ENCODE results near the gene ZNF813. TPM values are rescaled to one million over a fixed set of nuclear protein-coding genes. Genes with fewer than 3 reads are reported as not detected.
"Not testable (repeated sequence)": the region's sequence is repeated elsewhere in the genome, so short reads cannot be mapped to it uniquely, and the experiment has no call there.

ZNF813 gene
- total RNA-seq, 1 experiment from 2014 or later = not detected

DNA sequence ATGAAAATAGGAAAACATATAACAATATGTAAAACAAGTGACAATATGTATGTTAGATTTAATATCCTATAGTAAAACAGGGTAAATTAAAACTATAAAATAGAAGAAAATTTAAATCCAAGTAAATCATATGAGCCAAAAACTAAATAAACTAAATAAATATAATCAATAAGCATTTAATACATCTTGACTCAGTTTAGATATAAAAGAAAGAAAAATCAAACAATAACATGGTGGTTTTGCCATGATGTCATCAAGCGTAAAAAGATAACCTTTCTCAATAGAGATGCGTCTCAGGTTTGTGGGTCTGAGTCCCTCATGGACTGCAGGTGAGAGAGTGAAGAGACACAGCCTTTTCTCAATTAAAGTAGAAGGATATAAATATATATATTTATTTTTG lies 43.8 kb downstream of the ZNF813 start (continued):
- TF ChIP-seq, protein P1, sequence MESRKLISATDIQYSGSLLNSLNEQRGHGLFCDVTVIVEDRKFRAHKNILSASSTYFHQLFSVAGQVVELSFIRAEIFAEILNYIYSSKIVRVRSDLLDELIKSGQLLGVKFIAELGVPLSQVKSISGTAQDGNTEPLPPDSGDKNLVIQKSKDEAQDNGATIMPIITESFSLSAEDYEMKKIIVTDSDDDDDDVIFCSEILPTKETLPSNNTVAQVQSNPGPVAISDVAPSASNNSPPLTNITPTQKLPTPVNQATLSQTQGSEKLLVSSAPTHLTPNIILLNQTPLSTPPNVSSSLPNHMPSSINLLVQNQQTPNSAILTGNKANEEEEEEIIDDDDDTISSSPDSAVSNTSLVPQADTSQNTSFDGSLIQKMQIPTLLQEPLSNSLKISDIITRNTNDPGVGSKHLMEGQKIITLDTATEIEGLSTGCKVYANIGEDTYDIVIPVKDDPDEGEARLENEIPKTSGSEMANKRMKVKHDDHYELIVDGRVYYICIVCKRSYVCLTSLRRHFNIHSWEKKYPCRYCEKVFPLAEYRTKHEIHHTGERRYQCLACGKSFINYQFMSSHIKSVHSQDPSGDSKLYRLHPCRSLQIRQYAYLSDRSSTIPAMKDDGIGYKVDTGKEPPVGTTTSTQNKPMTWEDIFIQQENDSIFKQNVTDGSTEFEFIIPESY (IDR thresholded peaks at IDR 0.05; ENCODE audit: extremely low read depth, insufficient replicate concordance, low read length) = no peak
- TF ChIP-seq FOSL1 (IDR thresholded peaks at IDR 0.05; ENCODE audit: low read depth) (no peak), EZH2phosphoT487 (IDR thresholded peaks at IDR 0.05; ENCODE audit: borderline replicate concordance) (no peak)

DNA sequence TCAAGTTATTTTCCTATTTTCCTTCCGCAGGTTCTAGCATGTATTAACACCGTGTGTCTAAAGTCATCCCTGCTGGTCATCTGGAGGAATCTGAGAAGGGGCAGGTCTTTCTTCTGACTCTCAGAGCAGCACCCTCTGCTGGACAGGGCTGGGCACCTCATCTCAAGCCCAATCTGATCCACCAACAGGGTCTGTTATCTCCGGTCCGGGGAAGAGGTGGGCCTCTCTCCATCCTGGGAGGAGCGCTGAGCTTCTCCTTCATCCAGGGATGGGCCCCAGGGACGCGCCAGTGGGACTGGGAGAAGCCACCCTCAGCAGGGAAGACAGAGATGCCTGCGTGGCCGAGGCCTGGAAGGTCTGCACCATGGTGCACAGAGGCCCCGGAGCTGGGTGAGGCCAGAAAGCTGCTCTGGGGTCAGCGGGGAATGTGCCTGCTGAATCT lies 44.4 kb downstream of the ZNF813 start:
- no peaks in the 10 kb centered on the region for H4K20me1 ChIP-seq (ENCODE audit: insufficient read depth)
- no peaks in the 10 kb centered on the region for H3K27me3 ChIP-seq (ENCODE audit: insufficient read depth, low read length)
- ChIA-PET CTCF (no interaction called here), POLR2A (no interaction called here), RAD21 (ENCODE audit: low non-redundant PET in 1 of 2, low total read pairs in 2 of 2, uncharacterized antibody in 2 of 2, unreplicated experiment in 2 of 2) (no interaction called here)
- H3K79me2 ChIP-seq (ENCODE audit: insufficient read depth, low read length) = no peaks in the 10 kb centered on the region
- no peak overlapping the region for H3K4me2 ChIP-seq (ENCODE audit: low read length)
- no peaks in the 10 kb centered on the region for H3K9me2 ChIP-seq (ENCODE audit: insufficient read depth)
- no peak overlapping the region for H3K27ac ChIP-seq (ENCODE audit: low read depth, low read length)
- H2AFZ ChIP-seq (ENCODE audit: low read depth, low read length, poor library complexity, severe bottlenecking) = no peak overlapping the region
- no peaks in the 10 kb centered on the region for H3K36me3 ChIP-seq (ENCODE audit: control insufficient read depth in 1 of 2, insufficient read depth in 2 of 2, low read length in 2 of 2)
- TF ChIP-seq EZH2 (IDR thresholded peaks at IDR 0.05) (no peak), YY1 (IDR thresholded peaks at IDR 0.05; ENCODE audit: extremely low read depth, insufficient replicate concordance, low read depth, low read length) (no peak), RAD21 (IDR thresholded peaks at IDR 0.05; ENCODE audit: low read depth) (0 out of 2 replicates have a peak, but pooled peaks have one; percentile 9), FOSL1 (IDR thresholded peaks at IDR 0.05; ENCODE audit: low read depth) (no peak), ZNF274 (IDR thresholded peaks at IDR 0.05; ENCODE audit: low read depth, low read length) (no peak), ZFX (IDR thresholded peaks at IDR 0.05) (no peak), SP1 (IDR thresholded peaks at IDR 0.05; ENCODE audit: low read depth) (no peak)
- TF ChIP-seq, protein P1 (IDR thresholded peaks at IDR 0.05; ENCODE audit: extremely low read depth, insufficient replicate concordance, low read length) = no peak
- TF ChIP-seq, protein P2, sequence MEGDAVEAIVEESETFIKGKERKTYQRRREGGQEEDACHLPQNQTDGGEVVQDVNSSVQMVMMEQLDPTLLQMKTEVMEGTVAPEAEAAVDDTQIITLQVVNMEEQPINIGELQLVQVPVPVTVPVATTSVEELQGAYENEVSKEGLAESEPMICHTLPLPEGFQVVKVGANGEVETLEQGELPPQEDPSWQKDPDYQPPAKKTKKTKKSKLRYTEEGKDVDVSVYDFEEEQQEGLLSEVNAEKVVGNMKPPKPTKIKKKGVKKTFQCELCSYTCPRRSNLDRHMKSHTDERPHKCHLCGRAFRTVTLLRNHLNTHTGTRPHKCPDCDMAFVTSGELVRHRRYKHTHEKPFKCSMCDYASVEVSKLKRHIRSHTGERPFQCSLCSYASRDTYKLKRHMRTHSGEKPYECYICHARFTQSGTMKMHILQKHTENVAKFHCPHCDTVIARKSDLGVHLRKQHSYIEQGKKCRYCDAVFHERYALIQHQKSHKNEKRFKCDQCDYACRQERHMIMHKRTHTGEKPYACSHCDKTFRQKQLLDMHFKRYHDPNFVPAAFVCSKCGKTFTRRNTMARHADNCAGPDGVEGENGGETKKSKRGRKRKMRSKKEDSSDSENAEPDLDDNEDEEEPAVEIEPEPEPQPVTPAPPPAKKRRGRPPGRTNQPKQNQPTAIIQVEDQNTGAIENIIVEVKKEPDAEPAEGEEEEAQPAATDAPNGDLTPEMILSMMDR (IDR thresholded peaks at IDR 0.05 in 2 of 3, conservative IDR thresholded peaks at IDR 0.05 in 1 of 3; ENCODE audit: borderline replicate concordance in 1 of 3, insufficient read depth in 1 of 3, low read depth in 2 of 3, low read length in 2 of 3) = peak in 2 of 3 experiments; percentile 33 to 48; a peak in 4 of 6 replicates
- H3K4me3 ChIP-seq (replicated peaks in 1 of 2; ENCODE audit: low read depth in 1 of 2, low read length in 2 of 2) = no peak overlapping the region
- peaks cover 0 to 10% of the 10 kb centered on the region in 2 experiments; a peak in 2 of 4 replicates for H3K9me3 ChIP-seq (ENCODE audit: control insufficient read depth in 1 of 2, insufficient read depth in 1 of 2, low read depth in 1 of 2, low read length in 2 of 2)
- no peak overlapping the region for H3K9ac ChIP-seq (ENCODE audit: low read length)
- peak; percentile 7 for DNase-seq (ENCODE audit: low read depth, low spot score)
- ATAC-seq = peak; percentile 54; the same call in 1 of the 2 replicates
- no TSS peak for BruUV-seq (replicated peaks)
- intact Hi-C loops (cut with micrococcal nuclease) = no loop called here
- no peaks in the 10 kb centered on the region for H3K4me1 ChIP-seq (ENCODE audit: control insufficient read depth in 1 of 2, insufficient read depth in 2 of 2, low read length in 2 of 2)

DNA sequence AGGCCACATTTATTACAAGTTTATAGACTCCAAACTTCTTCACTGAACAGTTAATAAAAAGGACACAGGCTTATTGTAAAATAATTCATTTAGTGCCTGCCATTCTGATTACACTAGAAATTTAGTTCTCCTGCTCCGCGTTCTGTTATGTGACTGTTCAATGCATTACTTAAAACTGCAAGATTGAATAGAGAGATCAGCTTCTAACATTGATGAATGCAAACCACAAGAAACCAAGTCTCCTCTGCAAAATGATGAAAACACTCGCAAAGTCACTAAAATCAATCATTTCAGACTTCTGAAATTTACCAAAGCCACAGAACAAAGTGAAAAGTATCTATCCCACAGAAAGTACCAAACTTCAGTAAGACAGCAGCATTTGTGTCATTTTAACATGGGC lies 47.5 kb downstream of the ZNF813 start:
- H3K4me1 ChIP-seq (ENCODE audit: control insufficient read depth in 1 of 2, insufficient read depth in 2 of 2, low read length in 2 of 2); H2AFZ ChIP-seq (ENCODE audit: low read depth, low read length, poor library complexity, severe bottlenecking); H3K9ac ChIP-seq (ENCODE audit: low read length); intact Hi-C loops (cut with micrococcal nuclease); POLR2A ChIA-PET; DNase-seq (ENCODE audit: low read depth, low spot score); H4K20me1 ChIP-seq (ENCODE audit: insufficient read depth); H3K79me2 ChIP-seq (ENCODE audit: insufficient read depth, low read length); H3K36me3 ChIP-seq (ENCODE audit: control insufficient read depth in 1 of 2, insufficient read depth in 2 of 2, low read length in 2 of 2); H3K27me3 ChIP-seq (ENCODE audit: insufficient read depth, low read length); H3K9me2 ChIP-seq (ENCODE audit: insufficient read depth); H3K27ac ChIP-seq (ENCODE audit: low read depth, low read length); RAD21 ChIA-PET (ENCODE audit: low non-redundant PET in 1 of 2, low total read pairs in 2 of 2, uncharacterized antibody in 2 of 2, unreplicated experiment in 2 of 2); H3K4me3 ChIP-seq (replicated peaks in 1 of 2; ENCODE audit: low read depth in 1 of 2, low read length in 2 of 2); H3K4me2 ChIP-seq (ENCODE audit: low read length); ATAC-seq; CTCF ChIA-PET; BruUV-seq (replicated peaks): not testable (repeated sequence)
- peaks cover 0 to 10% of the 10 kb centered on the region in 2 experiments; a peak in 1 of 4 replicates for H3K9me3 ChIP-seq (ENCODE audit: control insufficient read depth in 1 of 2, insufficient read depth in 1 of 2, low read depth in 1 of 2, low read length in 2 of 2)
